ENCODE results near the gene AQR.

Gene AQR

DNA sequence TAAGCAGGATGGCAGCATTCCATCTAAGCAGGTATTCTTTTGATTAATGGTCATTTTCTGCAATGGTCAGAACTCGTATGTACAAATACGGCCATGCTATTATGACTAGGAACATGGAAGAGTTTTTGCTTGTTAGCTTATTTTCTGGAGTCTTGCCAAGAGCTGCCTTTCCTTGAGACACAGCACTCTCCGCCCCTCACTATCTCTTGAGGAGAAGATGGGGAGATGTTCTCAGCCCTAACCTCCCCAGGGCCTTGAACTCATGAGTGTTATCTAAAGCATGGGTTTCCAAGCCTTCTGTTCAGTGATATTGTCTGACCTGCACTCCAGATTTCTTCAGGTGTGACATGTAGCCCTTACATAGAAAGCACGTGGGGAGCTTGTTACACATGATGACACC is 108.3 kb downstream of the AQR start:
- Histone ChIP-seq H3K36me3 (peaks cover 32 to 48% (median 38%) of the 10 kb centered on the region in 3 donors), H3K9me3 (no peaks in the 10 kb centered on the region), H3K4me3 (no peak overlapping the region), H3K27me3 (no peaks in the 10 kb centered on the region), H3K4me1 (peaks cover 0 to 2% (median under 1%) of the 10 kb centered on the region in 4 donors), H3K27ac (no peak overlapping the region)
- DNase-seq = no peak
- TF ChIP-seq, protein P1, sequence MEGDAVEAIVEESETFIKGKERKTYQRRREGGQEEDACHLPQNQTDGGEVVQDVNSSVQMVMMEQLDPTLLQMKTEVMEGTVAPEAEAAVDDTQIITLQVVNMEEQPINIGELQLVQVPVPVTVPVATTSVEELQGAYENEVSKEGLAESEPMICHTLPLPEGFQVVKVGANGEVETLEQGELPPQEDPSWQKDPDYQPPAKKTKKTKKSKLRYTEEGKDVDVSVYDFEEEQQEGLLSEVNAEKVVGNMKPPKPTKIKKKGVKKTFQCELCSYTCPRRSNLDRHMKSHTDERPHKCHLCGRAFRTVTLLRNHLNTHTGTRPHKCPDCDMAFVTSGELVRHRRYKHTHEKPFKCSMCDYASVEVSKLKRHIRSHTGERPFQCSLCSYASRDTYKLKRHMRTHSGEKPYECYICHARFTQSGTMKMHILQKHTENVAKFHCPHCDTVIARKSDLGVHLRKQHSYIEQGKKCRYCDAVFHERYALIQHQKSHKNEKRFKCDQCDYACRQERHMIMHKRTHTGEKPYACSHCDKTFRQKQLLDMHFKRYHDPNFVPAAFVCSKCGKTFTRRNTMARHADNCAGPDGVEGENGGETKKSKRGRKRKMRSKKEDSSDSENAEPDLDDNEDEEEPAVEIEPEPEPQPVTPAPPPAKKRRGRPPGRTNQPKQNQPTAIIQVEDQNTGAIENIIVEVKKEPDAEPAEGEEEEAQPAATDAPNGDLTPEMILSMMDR (IDR thresholded peaks at IDR 0.05) = no peak
- intact Hi-C loops (cut with DNase I; ENCODE audit: low total_unique reads) = no loop called here

DNA sequence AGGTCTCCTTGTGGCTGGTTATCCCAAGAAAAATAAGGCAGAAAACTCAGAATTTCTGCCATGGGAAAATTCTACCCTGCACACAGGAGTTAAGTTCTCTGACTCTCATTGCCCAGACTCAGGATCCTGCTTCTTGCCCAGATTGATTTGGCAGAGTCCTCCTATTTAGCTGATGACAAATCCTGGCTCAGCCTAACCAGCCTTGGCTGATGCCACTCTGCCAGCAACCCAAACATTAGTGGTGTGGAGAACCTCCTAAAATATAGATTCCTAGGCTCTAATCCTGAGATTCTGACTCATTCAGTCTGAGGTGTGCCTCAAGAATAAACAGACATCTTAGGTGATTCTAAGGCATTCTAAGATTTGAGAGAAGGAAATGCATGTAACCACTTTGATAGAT is 113.6 kb downstream of the AQR start:
- Histone ChIP-seq H3K4me3 (no peak overlapping the region), H3K36me3 (peaks cover 11 to 17% (median 16%) of the 10 kb centered on the region in 3 donors), H3K9me3 (no peaks in the 10 kb centered on the region), H3K4me1 (peaks cover 0 to 43% (median 26%) of the 10 kb centered on the region in 4 donors), H3K27me3 (no peaks in the 10 kb centered on the region), H3K27ac (peak overlapping the region; percentile 25 to 52)
- TF ChIP-seq, protein P1 (IDR thresholded peaks at IDR 0.05) = no peak
- DNase-seq = peak in 1 of 2 donors; percentile 73
- intact Hi-C loops (cut with DNase I; ENCODE audit: low total_unique reads) = loop anchor here (10.0 kb wide), 1 partner anchor 61 kb away; the partner anchor contains the start of gene ACTC1

DNA sequence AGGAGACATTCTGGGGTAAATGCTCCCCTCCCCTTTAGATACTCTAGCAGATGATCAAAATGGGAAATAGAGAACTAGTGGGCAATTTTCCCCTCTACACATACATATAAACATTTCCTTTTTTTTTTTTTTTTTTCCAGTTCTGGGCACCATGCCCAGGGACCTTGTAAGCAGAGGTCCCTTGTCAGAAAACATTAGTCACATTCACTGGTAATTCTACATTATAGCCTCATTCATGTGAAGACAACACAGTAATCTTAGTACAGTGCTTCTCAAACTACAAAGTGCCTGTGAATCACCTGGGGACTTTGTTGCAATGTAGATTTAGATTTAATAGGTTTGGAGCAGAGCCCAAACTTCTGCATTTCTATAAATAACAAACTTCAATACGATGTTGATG is 114.1 kb downstream of the AQR start:
- H3K4me1 ChIP-seq = peaks cover 0 to 43% (median 26%) of the 10 kb centered on the region in 4 donors
- DNase-seq = no peak
- peaks cover 11 to 17% (median 11%) of the 10 kb centered on the region in 3 donors for H3K36me3 ChIP-seq
- TF ChIP-seq, protein P1 (IDR thresholded peaks at IDR 0.05) = no peak
- no peaks in the 10 kb centered on the region for H3K9me3 ChIP-seq
- no peak overlapping the region for H3K4me3 ChIP-seq
- peak overlapping the region in 1 of 2 donors; percentile 52 for H3K27ac ChIP-seq
- intact Hi-C loops (cut with DNase I; ENCODE audit: low total_unique reads) = loop anchor here (10.0 kb wide), 1 partner anchor 61 kb away; the partner anchor contains the start of gene ACTC1
- no peaks in the 10 kb centered on the region for H3K27me3 ChIP-seq

DNA sequence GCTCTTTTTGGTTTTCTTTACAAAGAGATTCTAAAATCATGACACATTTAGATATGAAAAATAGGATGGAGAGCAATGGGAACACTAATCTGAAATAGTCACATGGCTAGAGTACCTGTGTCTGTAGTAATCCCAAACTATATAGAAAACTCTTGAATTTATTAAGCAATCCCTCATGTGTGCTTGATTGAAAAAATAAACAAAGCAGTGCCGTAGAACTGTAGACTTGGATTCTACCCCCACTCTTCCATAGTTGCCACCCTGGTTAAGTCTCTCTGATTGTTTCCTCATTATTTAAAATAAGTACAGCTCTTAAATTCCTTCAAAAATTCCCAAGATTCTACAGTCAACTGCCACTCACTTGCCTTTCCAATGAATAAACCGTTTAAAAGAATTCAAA is 115.3 kb downstream of the AQR start:
- Histone ChIP-seq H3K4me1 (peaks cover 0 to 43% (median 26%) of the 10 kb centered on the region in 4 donors), H3K9me3 (no peaks in the 10 kb centered on the region), H3K27me3 (no peaks in the 10 kb centered on the region), H3K4me3 (no peak overlapping the region), H3K36me3 (peaks cover 2 to 11% (median 7%) of the 10 kb centered on the region in 3 donors), H3K27ac (peak overlapping the region in 1 of 2 donors; percentile 52)
- intact Hi-C loops (cut with DNase I; ENCODE audit: low total_unique reads) = loop anchor here (10.0 kb wide), 1 partner anchor 59 kb away; the partner anchor contains the start of gene ACTC1
- DNase-seq = no peak
- TF ChIP-seq, protein P1 (IDR thresholded peaks at IDR 0.05) = no peak

DNA sequence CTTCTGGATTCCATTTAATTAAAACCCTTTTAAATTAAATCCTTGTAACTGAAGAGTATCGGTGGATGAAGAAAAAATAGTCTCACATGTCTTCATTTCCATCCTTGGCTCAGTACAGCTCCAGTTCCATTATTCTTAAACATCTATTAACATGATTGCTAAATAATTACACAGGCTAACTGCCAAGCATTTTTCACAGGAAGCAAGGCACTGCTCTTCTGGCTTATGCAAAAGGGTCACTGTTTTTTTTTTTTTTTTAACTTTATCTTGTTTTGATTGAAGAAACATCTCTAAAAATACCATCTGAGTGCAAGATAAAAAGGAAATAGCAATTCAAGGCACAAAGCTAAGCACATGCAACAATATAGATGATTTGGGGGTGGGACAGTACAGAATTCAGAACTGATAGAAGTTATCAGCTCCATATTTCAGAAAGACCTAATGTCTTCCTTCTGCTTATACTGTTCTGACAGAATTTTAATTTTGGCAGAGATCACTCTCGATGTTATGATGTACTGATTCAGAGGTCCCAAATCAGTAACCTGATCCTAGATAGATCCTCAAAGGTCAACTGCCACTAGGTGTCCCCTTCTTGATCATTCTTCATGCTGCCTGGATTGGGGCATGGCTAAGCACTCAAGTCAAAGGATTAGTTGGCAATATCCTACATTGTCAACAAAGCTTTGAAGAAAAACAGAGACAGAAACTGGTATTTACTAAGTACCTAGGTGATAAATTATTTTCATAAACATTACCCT is 116.4 kb downstream of the AQR start:
- Histone ChIP-seq H3K27me3 (no peaks in the 10 kb centered on the region), H3K9me3 (no peaks in the 10 kb centered on the region), H3K4me3 (no peak overlapping the region), H3K27ac (peak overlapping the region in 1 of 2 donors; percentile 33), H3K4me1 (peaks cover 0 to 43% (median 26%) of the 10 kb centered on the region in 4 donors), H3K36me3 (peaks cover 0 to 11% (median 7%) of the 10 kb centered on the region in 3 donors)
- intact Hi-C loops (cut with DNase I; ENCODE audit: low total_unique reads) = loop anchor here (10.0 kb wide), 1 partner anchor 58 kb away; the partner anchor contains the start of gene ACTC1
- TF ChIP-seq, protein P1 (IDR thresholded peaks at IDR 0.05) = no peak
- no peak for DNase-seq

Data from tibial artery (tissue), 4 donors.